Kidney glomerular epithelial cell (primary cell): ENCODE results near the gene LRRC47.

Experiments
- DNase-seq: peaks from one replicate; lab custom pipeline; 2025; lab: John Stamatoyannopoulos, UW

The LRRC47 gene

GRCh38 chr1:3796215-3797061 lies at the start of gene LRRC47:
Gene LRRC47, minus strand, starts transcription at chr1:3796498. Its CDS starts 22 bp downstream, at chr1:3796476.
- peak; percentile 85 for DNase-seq

DNA sequence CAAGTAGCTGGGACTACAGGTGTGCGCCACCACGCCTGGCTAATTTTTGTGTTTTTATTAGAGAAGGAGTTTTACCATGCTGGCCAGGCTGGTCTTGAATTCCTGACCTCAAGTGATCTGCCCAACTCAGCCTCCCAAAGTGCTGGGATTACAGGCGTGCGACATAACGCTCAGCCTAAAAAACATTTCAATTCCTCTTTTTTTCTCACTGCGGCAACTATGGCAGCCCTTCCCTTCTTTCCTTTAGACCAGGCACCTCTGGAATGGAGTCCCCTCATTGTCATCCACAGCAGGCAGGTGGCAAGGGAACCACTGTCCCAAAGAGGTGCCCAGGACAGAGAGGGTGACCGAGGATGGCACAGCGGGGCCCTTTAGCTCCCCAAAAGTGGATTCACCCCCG lies 46.6 kb upstream of the LRRC47 start:
- DNase-seq = no peak

- DNase-seq = no peak
Observed at GRCh38 chr1:3841491-3841890, 45.2 kb upstream of the LRRC47 start.

- no peak for DNase-seq
Observed at GRCh38 chr1:3838788-3839187, 42.5 kb upstream of the LRRC47 start.

DNA sequence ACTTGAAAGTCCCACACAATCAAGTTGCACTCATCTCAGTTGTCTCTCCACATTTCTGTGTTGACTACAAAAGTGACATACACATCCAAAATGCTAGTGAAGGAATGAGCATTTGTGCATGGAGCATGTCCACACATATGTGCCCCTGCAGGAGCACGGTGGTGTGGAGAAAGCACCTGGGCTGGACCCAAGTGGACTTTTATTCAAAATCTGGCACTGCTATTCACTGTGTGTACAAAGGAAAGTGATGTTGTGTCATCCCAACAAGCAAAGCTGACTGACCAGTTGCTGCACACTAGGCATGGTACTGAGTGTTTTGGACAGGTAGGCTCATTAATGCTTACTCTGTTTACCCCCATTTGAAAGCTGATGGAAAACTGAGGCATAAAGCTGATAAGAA lies 41.4 kb upstream of the LRRC47 start:
- DNase-seq = no peak

DNA sequence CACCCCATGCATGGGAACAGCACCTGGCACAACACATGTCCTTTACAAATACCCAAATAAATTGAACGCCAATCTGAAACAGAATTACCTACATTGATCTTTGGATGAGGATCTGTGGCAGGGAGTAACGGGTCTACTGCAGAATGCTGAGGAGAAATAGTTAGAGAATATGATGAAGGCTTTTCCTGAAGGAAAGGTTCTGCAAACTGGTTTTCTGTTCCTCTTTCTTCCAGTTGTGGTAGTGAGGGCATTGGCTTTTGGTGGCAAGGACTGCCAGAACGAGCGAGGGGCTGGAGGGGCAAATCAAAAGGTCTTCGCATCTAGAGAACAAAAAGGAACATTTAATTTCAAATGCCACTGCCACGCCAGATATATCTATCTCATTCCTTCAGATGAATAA lies 40.9 kb upstream of the LRRC47 start:
- DNase-seq = no peak

- no peak for DNase-seq
Observed at GRCh38 chr1:3836421-3836820, 40.1 kb upstream of the LRRC47 start.

- no peak for DNase-seq
Observed at GRCh38 chr1:3834701-3835100, 38.4 kb upstream of the LRRC47 start.

- DNase-seq = no peak
Observed at GRCh38 chr1:3831689-3832088, 35.4 kb upstream of the LRRC47 start.

- no peak for DNase-seq
Observed at GRCh38 chr1:3828391-3828790, 32.1 kb upstream of the LRRC47 start.

GRCh38 chr1:3827813-3828307 lies 31.6 kb upstream of the LRRC47 start:
- no peak for DNase-seq

DNA sequence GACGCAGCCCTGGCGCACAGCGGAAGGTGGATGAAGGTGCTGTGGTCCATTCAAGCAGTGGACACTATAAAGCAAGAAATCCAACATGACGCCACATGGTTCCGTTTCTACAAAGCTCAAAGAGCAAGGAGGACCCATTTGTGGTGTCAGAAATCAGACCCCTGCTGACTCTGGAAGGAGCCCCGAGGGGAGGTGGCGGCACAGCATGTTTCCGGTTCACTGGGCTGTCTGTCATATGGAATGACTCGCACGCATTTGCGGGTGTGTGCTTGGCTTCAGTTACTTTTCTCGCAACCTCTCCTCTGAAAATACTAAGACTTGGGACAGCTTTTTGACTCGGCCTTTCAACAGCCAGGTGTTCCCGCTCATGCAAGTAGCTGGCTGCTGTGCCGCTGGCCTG lies 29.1 kb upstream of the LRRC47 start:
- no peak for DNase-seq

DNA sequence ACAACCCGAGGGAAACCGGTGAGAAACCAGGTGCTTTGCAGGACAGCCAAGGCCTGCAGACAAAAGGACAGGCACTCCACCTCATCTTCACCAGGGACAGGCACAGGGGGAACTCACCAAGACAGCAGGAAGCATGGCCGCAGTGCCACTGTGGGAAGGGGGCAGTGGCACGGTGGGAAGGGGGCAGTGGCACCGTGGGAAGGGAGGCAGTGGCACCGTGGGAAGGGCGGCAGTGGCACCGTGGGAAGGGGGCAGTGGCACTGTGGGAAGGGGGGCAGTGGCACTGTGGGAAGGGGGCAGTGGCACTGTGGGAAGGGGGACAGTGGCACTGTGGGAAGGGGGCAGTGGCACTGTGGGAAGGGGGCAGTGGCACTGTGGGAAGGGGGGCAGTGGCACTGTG lies 28.4 kb upstream of the LRRC47 start:
- DNase-seq = no peak

- no peak for DNase-seq
Observed at GRCh38 chr1:3822421-3822820, 26.1 kb upstream of the LRRC47 start.

- DNase-seq = no peak
Observed at GRCh38 chr1:3821908-3822307, 25.6 kb upstream of the LRRC47 start.

- DNase-seq = no peak
Observed at GRCh38 chr1:3821447-3821846, 25.1 kb upstream of the LRRC47 start.

GRCh38 chr1:3821004-3821403 lies 24.7 kb upstream of the LRRC47 start:
- peak; percentile 32 for DNase-seq

DNA sequence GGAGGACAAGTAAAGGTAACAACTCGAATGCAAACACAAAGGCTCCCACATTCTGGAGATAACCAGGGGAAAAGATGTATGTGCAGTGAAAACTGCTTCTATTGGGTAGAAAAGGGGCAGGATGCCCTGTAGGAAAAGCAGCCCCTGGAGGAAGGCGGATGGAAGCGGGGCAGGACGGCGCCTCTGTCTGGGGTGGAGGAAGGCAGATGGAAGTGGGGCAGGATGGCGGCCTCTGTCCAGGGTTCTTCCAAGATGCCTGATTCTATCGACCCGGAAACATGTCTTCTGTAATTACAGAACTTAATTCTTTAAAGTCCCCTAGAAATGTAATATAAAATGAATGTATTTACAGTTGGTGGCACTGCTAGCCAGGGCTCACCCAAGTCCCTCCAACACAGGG lies 24.0 kb upstream of the LRRC47 start:
- no peak for DNase-seq

DNA sequence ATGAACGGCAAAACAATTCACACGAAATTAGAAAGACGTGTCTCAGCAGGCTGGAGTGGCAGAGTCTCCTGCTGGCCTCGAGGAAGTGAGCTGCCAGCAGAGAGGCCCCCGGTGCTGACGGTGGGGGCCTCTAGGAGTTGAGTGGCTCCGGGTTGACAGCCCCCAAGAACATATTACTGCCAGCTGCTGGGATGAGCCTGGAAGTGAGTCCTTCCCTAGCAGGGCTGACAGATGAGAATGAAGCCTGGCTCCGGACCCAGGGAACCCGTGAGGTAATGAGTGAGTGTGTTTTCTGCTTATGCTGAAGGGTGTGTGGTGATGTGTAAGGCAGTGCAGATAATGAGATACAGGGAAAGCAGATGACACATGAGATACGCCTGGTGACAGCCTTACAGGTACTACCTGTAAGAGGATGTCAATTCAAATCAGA lies 23.5 kb upstream of the LRRC47 start:
- DNase-seq = no peak

DNA sequence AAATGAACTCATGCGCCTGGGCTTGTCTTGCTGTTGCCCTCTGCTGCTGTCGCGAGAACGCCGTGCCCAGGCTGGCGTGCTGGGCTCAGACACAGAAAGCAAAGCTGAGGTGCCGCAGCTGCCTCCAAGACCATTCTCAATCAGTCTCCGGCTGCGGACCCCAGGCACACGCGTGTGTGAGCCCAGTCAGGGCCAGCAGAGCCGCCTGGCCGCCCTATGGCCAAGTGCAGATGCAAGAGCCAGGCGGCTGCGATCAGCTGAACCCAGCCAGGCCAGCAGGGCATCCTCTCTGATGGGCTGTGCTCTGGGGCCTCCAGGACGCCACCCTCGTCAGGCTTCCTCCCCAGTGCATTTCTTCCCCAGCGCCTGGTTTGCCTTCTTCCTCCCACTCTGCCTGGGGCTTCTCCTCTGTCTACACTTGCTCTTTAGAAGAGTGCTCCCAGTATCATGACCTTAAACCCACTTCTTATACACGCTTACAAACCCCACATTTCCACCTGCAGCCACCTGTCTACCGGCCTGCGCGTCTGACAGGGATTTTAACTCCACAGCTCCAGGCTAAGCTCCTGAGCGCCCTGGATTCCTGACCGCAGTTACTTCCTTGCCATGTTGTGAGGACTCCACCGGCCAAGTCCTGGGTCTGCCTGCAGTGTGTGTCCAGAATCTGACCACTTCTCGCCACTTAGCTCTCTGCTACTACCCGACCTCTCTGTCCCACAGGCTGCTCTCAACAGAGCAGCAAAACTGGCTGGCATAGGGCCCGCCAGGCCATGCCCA lies 21.7 kb upstream of the LRRC47 start:
- DNase-seq = no peak

- no peak for DNase-seq
Observed at GRCh38 chr1:3817138-3817740, 20.9 kb upstream of the LRRC47 start.

DNA sequence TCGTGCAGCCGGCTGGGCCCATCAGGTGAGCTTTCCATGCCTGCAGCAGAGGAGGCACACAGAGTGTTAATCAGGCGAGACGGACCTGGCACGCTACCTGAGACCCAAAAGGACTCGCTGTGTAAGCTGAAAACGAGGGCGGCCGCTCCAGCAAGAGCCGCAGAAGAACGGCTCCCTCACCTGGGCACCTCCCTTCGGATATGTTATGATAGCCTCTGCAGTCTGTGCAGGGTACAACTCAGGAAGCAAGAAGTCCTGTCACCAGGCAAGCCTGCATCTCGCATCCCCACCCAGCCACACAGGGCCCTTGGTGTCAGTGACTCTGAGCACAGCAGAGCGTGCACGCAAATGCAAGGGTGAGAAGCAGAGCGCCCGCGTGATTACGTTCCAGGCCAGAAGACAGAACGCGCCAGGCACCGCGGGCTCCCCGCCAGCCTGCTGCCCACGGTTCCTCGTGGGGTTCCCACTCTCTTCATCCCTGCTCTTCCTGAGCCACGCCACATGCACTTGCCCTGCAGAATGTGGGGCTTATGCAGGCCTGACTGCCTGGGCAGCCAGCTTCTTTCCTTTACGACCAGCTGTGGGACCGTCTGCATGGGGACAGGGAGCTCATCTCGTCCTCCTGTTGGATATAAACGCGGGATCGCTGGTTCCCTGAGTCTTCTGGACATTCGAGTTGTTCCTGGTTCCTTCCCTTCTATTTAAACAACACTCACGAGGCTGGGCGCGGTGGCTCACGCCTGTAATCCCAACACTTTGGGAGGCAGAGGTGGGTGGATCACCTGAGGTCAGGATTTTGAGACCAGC lies 20.2 kb upstream of the LRRC47 start:
- DNase-seq = no peak
